Activated gamma-delta T cell treated with anti-CD3 and anti-CD28 coated beads, Interleukin-2, amount 50 U/mL, for 16 hours (primary cell): ENCODE data around the gene CRYGB.
"Not testable (repeated sequence)": the region's sequence is repeated elsewhere in the genome, so short reads cannot be mapped to it uniquely, and the experiment has no call there.

Experiments used
- DNase-seq: peaks from one replicate; pipeline ENCODE4 v3.0.0-alpha.2; 2020; ENCODE audit warnings: low read depth

CRYGB gene

GRCh38 chr2:208112969-208113368 lies 33.0 kb downstream of the CRYGB start:
- DNase-seq, result no peak

- DNase-seq, result not testable (repeated sequence)
Measured at GRCh38 chr2:208112273-208112745, 33.6 kb downstream of the CRYGB start.

GRCh38 chr2:208103616-208104015 lies 42.3 kb downstream of the CRYGB start:
- no peak for DNase-seq

- no peak for DNase-seq
Measured at GRCh38 chr2:208101716-208102631, 44.0 kb downstream of the CRYGB start.

GRCh38 chr2:208099682-208100470 lies 46.1 kb downstream of the CRYGB start:
- DNase-seq, result no peak

GRCh38 chr2:208098701-208099100 lies 47.3 kb downstream of the CRYGB start:
- DNase-seq, result not testable (repeated sequence)

GRCh38 chr2:208098267-208098666 lies 47.7 kb downstream of the CRYGB start:
- DNase-seq, result no peak

GRCh38 chr2:208097801-208098200 lies 48.2 kb downstream of the CRYGB start:
- no peak for DNase-seq

- DNase-seq, result no peak
Measured at GRCh38 chr2:208097313-208097712, 48.6 kb downstream of the CRYGB start.

GRCh38 chr2:208096080-208096479 lies 49.9 kb downstream of the CRYGB start:
- no peak for DNase-seq

GRCh38 chr2:208093128-208093527 lies 52.8 kb downstream of the CRYGB start:
- no peak for DNase-seq
